22Rv1 (cell line): Measurements from ENCODE around the gene EVC.

Experiments used
- H3K27ac ChIP-seq: fragments of 450-650 bp; 2 replicates; pipeline ENCODE4 v1.5.1; 2017
- ZFX ChIP-seq: fragments of 450-650 bp; IDR thresholded peaks from 2 replicates; pipeline ENCODE4 v1.6.1; 2017; ENCODE audit warnings: antibody characterized with exemption, borderline replicate concordance
- TF ChIP-seq, protein P1 (sequence below): fragments of 450-650 bp; IDR thresholded peaks from 2 replicates; pipeline ENCODE4 v1.5.1; 2017; ENCODE audit warnings: mild to moderate bottlenecking

EVC gene

GRCh38 chr4:5863461-5864113 lies 152.6 kb downstream of the EVC start:
- H3K27ac ChIP-seq: no peak overlapping the region
- TF ChIP-seq, protein P1, sequence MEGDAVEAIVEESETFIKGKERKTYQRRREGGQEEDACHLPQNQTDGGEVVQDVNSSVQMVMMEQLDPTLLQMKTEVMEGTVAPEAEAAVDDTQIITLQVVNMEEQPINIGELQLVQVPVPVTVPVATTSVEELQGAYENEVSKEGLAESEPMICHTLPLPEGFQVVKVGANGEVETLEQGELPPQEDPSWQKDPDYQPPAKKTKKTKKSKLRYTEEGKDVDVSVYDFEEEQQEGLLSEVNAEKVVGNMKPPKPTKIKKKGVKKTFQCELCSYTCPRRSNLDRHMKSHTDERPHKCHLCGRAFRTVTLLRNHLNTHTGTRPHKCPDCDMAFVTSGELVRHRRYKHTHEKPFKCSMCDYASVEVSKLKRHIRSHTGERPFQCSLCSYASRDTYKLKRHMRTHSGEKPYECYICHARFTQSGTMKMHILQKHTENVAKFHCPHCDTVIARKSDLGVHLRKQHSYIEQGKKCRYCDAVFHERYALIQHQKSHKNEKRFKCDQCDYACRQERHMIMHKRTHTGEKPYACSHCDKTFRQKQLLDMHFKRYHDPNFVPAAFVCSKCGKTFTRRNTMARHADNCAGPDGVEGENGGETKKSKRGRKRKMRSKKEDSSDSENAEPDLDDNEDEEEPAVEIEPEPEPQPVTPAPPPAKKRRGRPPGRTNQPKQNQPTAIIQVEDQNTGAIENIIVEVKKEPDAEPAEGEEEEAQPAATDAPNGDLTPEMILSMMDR: no peak
- TF ChIP-seq ZFX: no peak
